Measurements from ENCODE around the gene HOXB5.

Gene HOXB5

DNA sequence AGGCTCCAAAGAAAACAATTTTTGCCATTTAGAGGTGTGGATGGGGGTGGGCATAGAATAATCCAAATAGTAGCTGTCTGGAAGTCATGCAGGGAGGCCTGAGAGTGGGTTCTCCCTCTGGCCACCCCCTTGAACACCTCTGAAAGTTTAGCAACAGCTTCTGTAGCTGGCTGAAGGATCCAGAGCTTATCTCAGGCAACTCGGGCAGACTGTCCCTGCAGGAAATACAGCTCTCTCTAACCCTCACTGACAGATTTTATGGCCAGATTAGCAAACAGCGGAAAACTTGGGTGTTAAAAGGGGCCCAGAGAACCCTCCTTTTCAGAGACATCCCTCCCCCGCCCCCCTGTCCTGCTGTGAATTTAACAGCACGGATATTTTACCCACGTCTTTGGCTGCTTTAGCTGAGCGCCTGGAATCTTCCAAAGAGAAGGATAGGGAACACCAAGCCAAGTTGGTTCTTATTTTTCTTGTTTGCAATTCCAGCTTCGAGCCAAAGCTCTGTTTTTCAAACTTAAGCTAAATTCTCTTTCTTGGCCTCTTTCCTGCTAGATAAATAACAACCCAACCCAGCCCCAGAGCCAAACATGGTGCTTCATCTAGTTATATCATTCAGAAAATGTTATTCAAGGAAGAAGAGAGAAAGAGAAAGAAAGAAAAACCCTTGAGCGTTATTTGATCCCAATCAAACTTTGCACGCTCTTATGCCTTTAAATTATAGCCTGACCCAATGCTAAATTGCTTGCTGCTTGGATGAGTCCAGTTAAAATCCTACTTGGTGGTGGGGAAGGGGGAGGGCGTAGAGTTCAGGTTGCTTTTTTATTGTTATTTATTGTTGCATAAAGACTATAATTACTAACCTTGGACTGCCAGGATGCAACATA lies 46.4 kb downstream of the HOXB5 start:
- no peak for DNase-seq (ENCODE audit: low spot score)

DNA sequence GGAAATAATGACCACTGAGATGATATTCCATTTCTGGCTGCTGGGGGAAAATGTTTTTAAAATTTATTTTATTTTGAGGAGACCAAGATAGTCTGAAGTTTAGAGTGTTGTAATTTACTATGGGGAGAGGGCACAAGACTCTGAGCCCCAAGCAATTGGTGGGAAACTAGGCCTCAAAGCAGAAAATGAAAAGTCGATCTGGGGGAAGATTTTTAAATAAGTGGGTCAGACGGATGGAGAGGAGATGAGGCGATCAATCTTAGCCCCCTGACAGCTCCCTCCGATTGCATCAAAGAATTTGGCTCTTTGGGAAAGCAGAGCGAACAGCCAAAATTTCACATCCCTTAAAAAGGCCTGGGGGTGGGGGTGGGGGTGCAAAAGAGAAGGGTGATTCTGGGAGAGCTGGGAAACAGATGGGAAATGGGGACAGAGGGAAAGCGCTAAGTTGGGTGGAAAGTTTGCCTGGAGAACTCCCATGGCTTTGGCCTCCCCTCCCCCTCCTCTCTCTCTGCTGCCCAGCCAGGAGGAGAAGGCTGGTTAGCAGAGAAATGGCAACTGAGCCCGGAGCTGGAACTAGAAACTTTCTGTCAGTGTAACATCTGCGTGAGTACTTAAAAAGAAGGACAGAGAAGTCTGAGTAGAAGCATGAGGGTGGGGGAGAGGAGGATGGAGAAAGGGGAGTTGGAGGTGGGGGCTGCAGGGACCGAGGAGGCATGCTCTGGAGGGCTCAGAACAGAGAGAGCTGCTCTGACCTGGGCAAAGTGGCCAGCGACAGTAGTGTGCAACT lies 47.2 kb downstream of the HOXB5 start:
- no peak for DNase-seq (ENCODE audit: low spot score)

DNA sequence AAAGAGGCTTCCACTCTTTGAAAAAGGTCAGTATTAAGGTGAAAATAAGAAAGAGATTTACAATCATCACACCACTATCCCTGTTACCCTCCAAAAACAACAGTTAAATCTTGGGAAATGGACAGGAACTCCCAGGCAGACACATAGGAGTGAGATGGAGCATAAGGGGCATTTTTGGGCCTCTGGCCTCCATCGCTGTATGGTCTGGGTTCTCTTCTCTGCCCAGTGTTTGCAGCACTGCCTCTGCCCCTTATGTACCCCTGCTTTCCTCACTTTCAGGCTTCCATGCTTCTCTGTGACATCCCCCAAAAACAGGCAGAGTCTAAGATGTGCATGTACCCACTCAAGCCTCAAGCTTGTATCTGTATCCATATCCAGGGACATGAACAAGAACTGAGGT lies 48.0 kb downstream of the HOXB5 start:
- DNase-seq (ENCODE audit: low spot score): no peak

DNA sequence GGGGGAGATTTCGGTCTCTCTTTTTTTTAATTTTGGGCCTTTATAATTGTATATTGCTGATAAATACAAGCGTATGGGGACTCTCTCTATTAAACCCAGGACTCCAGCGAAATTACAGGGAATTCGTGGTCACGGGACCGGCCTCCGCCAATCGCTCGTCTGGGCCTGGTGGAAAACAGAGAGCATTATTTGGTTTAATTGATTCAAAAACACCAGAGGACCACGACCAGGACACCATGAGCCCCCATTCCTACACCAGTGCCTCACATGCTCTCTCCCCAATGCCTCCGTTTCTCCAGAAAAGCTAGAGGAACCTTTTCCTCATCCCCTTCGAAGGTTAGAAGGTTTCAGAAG lies 48.6 kb downstream of the HOXB5 start, which contains the start of gene HOXB2:
Gene HOXB2 (minus strand): TSS at position 88 of the 354 bp plus-strand sequence. CDS start 198 bp downstream, outside the sequence.
- DNase-seq (ENCODE audit: low spot score): no peak

DNA sequence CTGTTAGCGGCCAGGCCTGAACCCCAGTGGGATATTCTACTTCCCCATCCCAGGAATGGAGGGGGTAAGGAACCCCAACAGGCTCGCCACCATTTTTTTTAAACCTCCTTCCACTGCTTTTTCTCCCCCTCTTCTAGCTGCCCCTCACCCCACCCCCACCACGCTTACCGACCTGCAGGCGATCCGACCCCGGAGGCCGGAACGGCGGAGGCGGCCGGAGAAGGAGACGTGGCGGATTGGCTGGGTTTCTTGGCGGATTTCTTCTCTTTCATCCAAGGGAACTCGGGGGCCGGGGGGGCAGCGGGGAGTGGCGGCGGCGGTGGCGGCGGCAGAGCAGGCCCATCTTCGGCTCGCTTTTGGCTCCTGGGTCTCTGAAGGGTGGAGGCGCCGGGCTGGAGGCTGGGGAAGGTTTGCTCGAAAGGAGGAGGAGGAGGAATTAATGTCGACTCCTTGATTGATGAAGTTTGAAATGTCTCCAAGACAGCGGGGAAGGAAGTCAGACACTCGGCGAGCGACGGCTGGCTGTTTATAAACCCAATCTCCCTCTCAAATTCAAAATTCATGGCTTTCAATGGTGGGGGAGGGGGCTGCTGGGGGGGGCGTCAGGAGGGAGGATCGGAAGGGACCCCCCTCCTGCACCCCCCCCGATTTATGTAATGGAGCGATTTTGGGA lies 49.1 kb downstream of the HOXB5 start:
- no peak for DNase-seq (ENCODE audit: low spot score)

DNA sequence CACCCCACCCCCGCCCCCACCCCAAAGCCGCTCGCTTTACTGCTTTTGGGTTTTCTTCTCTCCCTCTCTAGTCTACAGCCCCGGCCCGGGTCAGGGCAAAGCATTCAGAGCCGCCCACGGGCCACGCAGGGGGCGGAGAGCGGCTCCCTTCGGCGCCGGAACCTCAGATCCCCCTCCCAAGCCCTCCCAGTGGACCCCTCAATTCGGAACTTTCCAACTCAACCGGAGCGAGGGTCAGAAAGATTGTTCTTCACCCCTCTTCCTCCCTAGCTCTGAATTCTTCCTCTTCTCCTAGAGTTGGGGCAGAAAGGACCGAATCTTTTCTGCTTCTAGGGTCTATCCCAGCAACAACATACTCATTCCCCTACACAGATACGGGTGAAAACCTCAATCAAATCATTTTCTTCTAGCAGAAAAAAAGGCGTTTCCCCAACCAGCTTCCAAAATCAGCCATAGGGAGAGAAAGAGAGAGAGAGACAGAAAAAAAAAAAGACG lies 49.7 kb downstream of the HOXB5 start:
- no peak for DNase-seq (ENCODE audit: low spot score)

DNA sequence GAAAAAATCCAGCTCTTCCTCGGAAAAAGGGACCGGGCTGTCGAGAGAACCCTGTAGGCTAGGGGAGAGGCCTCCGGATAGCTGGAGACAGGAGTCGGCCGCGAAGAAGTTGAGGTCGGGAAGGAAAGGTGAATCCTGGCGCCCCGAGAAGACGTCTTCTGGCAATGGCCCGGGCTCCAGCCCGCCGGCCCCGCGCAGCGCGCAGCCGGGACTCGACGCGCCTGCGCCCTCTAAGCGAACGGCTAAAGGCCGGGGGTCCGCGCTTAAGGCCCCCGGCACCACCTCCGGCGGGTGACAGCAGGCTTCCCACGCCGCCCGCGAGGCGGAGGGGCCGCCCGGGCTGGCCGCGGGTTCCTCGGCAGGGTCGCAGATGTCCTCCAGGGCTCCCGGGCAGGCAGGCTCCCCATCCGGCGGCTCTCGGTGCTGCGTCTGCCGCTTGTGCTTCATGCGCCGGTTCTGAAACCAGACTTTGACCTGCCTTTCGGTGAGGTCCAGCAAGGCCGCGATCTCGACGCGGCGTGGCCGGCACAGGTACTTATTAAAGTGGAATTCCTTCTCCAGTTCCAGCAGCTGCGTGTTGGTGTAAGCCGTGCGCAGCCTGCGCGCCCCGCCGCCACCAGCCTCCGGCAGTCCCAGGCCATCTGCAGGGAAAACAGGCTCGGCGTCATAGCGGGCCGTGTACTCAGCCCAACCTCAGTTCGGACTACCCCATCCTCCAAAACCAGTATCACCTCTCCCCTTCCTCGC lies 50.3 kb downstream of the HOXB5 start:
- DNase-seq (ENCODE audit: low spot score): peak; percentile 66

DNA sequence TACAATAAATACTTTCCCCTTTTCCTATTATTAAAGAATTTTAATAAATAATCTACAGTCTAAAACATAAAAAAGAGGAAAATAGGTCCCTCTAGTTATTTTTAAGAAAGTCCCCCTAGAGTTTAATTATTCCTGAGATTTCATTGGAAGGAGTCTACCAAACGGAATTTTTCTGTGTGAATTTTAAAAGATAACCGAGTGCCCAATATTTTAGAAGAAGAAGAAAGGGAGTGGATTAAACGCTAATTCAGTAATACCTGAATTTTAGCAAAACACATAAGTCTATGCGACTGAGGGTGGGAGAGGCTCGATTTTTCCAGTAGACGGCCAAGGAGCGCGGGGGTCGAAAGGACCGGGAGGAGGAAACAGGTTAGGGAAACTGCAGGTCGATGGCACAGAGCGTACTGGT lies 50.9 kb downstream of the HOXB5 start:
- DNase-seq (ENCODE audit: low spot score): no peak

DNA sequence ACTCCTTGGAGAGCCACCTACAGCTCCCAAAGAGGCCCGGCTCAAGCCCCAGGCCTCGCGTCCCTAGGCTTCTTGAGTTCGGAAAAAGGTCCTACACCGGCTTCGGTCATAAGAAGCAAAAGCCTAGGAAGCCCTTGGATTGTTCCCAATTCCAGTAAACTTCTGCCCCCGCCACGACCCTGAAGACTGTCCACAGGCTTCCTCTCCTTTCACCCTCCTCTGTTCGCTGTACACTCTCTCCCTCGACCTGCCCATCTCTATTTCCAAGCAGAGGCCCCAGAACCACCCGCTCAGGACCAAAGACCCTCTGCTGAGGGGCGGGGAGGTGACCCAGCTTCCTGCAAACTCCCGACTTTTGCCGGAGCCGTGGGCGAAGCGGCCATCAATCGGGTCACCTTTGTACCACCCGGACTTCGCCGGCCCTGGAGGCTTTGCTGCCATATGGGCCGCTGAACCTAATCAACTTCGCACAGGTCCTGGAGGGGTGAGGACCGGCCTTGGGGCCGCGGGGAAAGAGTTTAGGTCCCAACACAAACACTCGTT lies 51.4 kb downstream of the HOXB5 start:
- no peak for DNase-seq (ENCODE audit: low spot score)

DNA sequence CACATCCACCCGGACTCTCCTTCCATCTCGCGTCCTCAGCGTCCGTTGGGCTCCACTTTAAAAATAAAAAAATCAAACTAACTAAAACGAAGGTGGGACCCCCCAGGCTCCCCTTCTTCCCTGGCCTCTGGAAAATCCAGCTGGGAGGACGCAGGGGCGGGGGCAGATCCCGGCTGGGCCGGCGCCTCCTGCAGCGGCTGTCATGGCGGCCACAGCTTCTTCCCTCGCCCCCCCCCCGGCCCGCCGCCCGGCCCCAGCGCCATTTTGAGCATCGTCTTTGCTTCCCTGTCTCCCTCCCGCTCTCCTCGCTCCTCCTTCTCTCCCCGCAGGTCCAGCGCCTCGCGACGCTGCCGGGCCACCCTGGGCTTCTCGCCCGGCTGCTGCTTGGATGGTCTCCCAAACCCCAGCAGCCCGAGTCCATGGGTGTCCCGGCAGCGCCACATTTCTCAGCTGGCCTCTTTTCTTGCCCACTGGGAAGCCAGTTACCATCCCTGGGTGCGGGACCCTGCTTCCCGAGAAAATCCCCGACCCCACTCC lies 51.9 kb downstream of the HOXB5 start:
- DNase-seq (ENCODE audit: low spot score): no peak
